ENCODE results near the gene GUCA2A. TPM values are rescaled to one million over a fixed set of nuclear protein-coding genes. Genes with fewer than 3 reads are reported as not detected.

Gene GUCA2A
- total and polyA plus RNA-seq, 9 of the 15 experiments (the other 6 are each of a cell fraction or from before 2014, with no cell fraction given) = not detected

GRCh38 chr1:42152907-42153600 is 11.5 kb downstream of the GUCA2A start, which contains the start of gene GUCA2B:
TSS of gene GUCA2B (plus strand) at chr1:42153410. CDS start at chr1:42153451, 41 bp downstream.
- no TSS peak for BruUV-seq (replicated peaks)
- no peak within 1 kb of the TSS for H3K4me2 ChIP-seq (ENCODE audit: insufficient read depth, low read length)
- ATAC-seq (no peak), DNase-seq (ENCODE audit: extremely low read depth in 1 of 4, low spot score in 3 of 4) (no peak), FAIRE-seq (no peak)
- no peak within 1 kb of the TSS for H3K27ac ChIP-seq (ENCODE audit: extremely low read depth, low read depth, low read length)
- intact Hi-C loops (cut with micrococcal nuclease) = no loop called here
- H3K9ac ChIP-seq (ENCODE audit: insufficient read depth in 1 of 2, low read depth in 2 of 2, low read length in 2 of 2) = no peak within 1 kb of the TSS
- in situ Hi-C loops (cut with MboI) = no loop called here
- peaks cover 0 to 5% of the 10 kb centered on the region in 2 experiments; a peak in 1 of 5 replicates for H3K4me1 ChIP-seq (replicated peaks in 1 of 2; ENCODE audit: control insufficient read depth in 2 of 2, insufficient read depth in 2 of 2, low read length in 2 of 2)
- ChIA-PET CTCF (ENCODE audit: low intra/inter-chr PET ratio) (no interaction called here), POLR2A (interaction anchor here (0.6 kb wide), 1 partner anchor 11 kb away, joined by 4 read pairs; no protein-coding TSS in a partner anchor)
- no peak within 1 kb of the TSS for H3K4me3 ChIP-seq
- H2AFZ ChIP-seq (ENCODE audit: low read depth, low read length) = no peak within 1 kb of the TSS
- H3K36me3 ChIP-seq (ENCODE audit: control insufficient read depth, insufficient read depth, low read length) = no peaks in the 10 kb centered on the region
- WGBS (ENCODE audit: insufficient coverage, low coverage, missing lambda C conversion rate) = 3% methylated on average over 12 of the region's 12 CpGs
- no peaks in the 10 kb centered on the region; the same call in none of the 2 replicates for H4K20me1 ChIP-seq (replicated peaks; ENCODE audit: control insufficient read depth, insufficient read depth, low read length)
- H3K9me1 ChIP-seq (ENCODE audit: control insufficient read depth, insufficient read depth, low read length) = no peaks in the 10 kb centered on the region
- no peaks in the 10 kb centered on the region for H3K79me2 ChIP-seq (ENCODE audit: control insufficient read depth, insufficient read depth, low read length)
- H3K27me3 ChIP-seq (ENCODE audit: control insufficient read depth in 2 of 2, insufficient read depth in 2 of 2, low read length in 2 of 2) = peaks cover 26 to 66% of the 10 kb centered on the region in 2 experiments; a peak in 4 of 5 replicates
- no peaks in the 10 kb centered on the region for H3K9me3 ChIP-seq (replicated peaks; ENCODE audit: control insufficient read depth, insufficient read depth, low read depth, low read length)
- TF ChIP-seq YBX1 (IDR thresholded peaks at IDR 0.05) (no peak), ZNF165 (CRISPR knock-in tag; IDR thresholded peaks at IDR 0.05; ENCODE audit: borderline replicate concordance) (no peak), XRCC5 (IDR thresholded peaks at IDR 0.05; ENCODE audit: low read depth, low read length) (no peak), PTTG1 (tag; IDR thresholded peaks at IDR 0.05; ENCODE audit: low read depth) (no peak), JUND (IDR thresholded peaks at IDR 0.05; ENCODE audit: borderline replicate concordance, low read depth, low read length) (no peak), JUND (tag; IDR thresholded peaks at IDR 0.05; ENCODE audit: borderline replicate concordance, low read depth, low read length) (no peak), ZNF398 (CRISPR knock-in tag; IDR thresholded peaks at IDR 0.05) (no peak), CBFB (CRISPR knock-in tag; IDR thresholded peaks at IDR 0.05) (no peak), DNMT1 (IDR thresholded peaks at IDR 0.05) (no peak), CHD4 (IDR thresholded peaks at IDR 0.05; ENCODE audit: insufficient read depth, insufficient replicate concordance, low read depth, low read length, poor library complexity, severe bottlenecking) (no peak), GATA2 (CRISPR knock-in tag; IDR thresholded peaks at IDR 0.05) (no peak)
- TF ChIP-seq, protein P1, sequence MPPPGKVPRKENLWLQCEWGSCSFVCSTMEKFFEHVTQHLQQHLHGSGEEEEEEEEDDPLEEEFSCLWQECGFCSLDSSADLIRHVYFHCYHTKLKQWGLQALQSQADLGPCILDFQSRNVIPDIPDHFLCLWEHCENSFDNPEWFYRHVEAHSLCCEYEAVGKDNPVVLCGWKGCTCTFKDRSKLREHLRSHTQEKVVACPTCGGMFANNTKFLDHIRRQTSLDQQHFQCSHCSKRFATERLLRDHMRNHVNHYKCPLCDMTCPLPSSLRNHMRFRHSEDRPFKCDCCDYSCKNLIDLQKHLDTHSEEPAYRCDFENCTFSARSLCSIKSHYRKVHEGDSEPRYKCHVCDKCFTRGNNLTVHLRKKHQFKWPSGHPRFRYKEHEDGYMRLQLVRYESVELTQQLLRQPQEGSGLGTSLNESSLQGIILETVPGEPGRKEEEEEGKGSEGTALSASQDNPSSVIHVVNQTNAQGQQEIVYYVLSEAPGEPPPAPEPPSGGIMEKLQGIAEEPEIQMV (tag; conservative IDR thresholded peaks at IDR 0.05; ENCODE audit: low read depth) = no peak
- TF ChIP-seq, protein P2, sequence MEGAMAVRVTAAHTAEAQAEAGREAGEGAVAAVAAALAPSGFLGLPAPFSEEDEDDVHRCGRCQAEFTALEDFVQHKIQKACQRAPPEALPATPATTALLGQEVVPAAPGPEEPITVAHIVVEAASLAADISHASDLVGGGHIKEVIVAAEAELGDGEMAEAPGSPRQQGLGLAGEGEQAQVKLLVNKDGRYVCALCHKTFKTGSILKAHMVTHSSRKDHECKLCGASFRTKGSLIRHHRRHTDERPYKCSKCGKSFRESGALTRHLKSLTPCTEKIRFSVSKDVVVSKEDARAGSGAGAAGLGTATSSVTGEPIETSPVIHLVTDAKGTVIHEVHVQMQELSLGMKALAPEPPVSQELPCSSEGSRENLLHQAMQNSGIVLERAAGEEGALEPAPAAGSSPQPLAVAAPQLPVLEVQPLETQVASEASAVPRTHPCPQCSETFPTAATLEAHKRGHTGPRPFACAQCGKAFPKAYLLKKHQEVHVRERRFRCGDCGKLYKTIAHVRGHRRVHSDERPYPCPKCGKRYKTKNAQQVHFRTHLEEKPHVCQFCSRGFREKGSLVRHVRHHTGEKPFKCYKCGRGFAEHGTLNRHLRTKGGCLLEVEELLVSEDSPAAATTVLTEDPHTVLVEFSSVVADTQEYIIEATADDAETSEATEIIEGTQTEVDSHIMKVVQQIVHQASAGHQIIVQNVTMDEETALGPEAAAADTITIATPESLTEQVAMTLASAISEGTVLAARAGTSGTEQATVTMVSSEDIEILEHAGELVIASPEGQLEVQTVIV (CRISPR knock-in tag; IDR thresholded peaks at IDR 0.05; ENCODE audit: borderline replicate concordance) = no peak

Measured in K562 (cell line).